ENCODE results near the gene CD300H.

Gene CD300H

GRCh38 chr17:74567397-74567796, at the start of gene CD300H:
Gene CD300H, minus strand, starts transcription at chr17:74567509.
- DNase-seq = no peak

DNA sequence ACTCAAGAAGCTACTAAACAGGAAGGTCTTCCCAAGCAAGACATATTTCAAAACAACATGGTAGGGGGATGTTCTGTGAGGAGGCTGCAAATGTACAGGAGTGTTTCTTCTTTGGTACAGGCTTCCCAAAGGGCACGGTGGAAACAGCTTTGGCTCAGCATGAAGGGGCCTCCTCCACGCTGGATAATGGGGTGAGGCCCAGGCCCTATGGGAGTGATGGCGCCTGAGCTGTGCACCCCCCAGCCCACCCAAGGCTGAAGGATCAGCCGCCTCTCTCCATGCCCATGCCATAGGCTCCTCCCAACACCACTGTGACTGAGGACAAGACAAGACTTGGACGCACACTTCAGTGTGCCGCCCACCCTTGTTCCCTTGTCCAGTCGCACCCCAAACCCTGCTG, 49.4 kb upstream of the CD300H start:
- DNase-seq = no peak

GRCh38 chr17:74612046-74612445, 44.7 kb upstream of the CD300H start:
- no peak for DNase-seq

- no peak for DNase-seq
These were observed 42.8 kb upstream of the CD300H start for GRCh38 chr17:74610108-74610507.

- DNase-seq = no peak
These were observed 41.2 kb upstream of the CD300H start for GRCh38 chr17:74608511-74608910.

DNA sequence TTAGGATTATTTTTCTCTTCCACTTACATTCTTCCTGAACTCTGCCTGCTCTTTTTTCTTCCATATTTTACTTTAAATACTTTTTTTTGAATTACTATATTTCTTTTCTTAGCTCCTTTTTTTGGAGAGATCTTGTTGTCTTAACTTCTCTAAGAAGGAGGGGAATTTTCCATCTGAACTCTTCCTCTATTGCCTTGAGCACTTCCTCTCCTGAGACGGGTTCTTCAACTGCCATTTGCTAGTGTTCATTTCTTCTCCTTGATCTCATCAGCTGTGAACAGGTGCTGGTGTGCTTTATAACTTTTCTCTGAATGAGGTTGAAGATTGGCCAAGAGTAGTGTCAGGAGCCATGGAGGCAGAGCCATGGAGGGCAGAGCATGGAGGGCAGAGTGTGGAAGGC, 39.9 kb upstream of the CD300H start:
- no peak for DNase-seq

DNA sequence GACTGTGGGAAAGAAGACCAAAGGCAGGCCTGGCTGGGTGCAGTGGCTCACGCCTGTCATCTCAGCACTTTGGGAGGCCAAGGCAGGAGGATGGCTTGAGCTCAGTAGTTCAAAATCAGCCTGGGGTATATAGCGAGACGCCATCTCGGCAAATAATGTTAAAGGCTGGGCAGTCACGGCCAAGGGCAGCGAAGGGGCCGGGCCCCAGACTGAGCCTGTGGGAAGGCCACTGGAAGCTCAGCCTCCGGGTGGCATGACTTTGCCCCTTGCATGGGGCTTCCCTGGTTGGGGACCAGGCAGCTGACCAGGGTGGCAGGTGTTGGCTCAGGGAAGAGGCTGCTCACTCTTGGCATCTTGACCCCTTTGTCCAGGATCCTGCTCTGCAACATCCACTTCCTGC, 38.7 kb upstream of the CD300H start:
- DNase-seq = no peak

DNA sequence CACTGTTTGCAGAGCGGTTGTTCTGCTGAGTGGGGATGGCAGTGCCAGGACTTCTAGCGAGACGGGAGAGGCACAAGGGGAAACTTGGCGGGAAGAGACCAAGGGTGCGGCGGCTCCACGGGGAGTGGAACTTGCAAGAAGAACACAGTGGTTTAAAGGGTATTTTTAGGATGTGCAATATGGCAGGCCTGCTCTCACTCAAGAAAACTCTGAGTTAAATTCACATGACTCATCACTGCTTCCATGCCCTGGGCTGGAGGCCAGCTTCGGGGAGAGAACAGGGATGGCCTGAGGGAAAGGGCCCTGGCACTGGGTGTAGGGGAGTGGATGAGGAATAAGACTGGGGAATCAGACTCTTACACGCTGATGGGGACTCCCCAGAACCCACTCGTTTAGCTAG, 38.1 kb upstream of the CD300H start:
- no peak for DNase-seq

GRCh38 chr17:74604761-74605160, 37.5 kb upstream of the CD300H start:
- no peak for DNase-seq

- no peak for DNase-seq
These were observed 36.9 kb upstream of the CD300H start for GRCh38 chr17:74604200-74604599.

- DNase-seq = no peak
These were observed 36.4 kb upstream of the CD300H start for GRCh38 chr17:74603746-74604145.

GRCh38 chr17:74603037-74603635, 35.8 kb upstream of the CD300H start:
- no peak for DNase-seq

GRCh38 chr17:74601944-74602572, 34.7 kb upstream of the CD300H start:
- DNase-seq = no peak

DNA sequence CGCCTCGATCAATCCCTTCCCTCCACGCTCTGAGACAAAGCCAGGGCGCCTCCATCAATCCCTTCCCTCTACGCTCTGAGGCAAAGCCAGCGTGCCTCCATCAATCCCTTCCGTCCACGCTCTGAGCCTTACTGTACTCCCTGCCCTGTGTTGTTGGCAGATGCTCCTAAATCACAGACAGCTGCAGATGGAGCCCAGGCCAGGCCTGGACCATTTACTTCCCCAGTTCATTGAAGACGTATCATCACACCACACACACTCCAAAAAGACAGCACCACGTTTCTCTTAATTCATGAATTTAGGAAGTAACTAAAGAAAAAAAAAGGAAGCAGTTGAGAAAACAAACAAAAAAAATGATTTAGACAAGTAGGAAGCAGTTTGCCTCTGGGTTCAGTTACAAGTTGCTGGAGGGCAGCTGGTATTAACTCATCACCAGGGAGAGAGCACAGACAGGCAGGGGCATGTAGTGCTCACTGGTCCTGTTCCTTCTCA, 32.2 kb upstream of the CD300H start:
- no peak for DNase-seq

GRCh38 chr17:74599023-74599399, 31.7 kb upstream of the CD300H start:
- no peak for DNase-seq

GRCh38 chr17:74598346-74599022, 31.2 kb upstream of the CD300H start:
- DNase-seq = no peak

GRCh38 chr17:74597069-74597790, 29.9 kb upstream of the CD300H start:
- no peak for DNase-seq

DNA sequence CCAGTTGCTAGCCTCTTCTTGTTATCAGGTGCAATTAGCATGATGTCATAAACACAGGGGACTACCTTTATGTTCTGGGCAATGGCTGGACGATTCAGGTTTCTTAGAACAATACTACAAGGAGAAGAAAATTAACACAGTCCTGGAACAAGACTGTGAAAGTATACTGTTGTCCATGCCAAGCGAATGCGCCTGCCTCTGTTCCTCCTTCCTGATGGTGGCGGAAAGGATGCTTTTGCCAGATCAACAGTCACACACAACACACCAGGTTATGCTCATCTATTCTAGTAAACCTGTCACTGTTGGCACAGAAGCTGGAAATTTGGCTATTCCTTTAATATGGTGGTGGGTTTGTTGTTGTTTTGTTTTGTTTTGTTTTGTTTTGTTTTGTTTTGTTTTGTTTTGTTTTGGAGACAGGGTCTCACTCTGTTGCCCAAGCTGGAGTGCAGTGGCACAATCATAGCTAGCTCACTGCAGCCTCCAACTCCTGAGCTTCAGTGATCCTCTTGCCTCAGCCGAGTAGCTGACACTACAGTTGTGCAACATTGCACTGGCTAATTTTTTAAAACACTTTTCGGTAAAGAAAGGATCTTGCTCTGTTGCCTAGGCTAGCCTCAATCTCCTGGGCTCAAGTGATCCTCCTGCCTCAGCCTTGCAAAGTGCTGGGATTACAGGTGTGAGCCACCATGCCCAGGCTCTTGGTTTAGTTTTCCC, 27.9 kb upstream of the CD300H start:
- no peak for DNase-seq

GRCh38 chr17:74592087-74592990, 25.0 kb upstream of the CD300H start, which contains the start of gene CD300LD:
Gene CD300LD, minus strand, starts transcription at chr17:74592283. Its CDS starts 81 bp downstream, at chr17:74592202.
- DNase-seq = no peak

DNA sequence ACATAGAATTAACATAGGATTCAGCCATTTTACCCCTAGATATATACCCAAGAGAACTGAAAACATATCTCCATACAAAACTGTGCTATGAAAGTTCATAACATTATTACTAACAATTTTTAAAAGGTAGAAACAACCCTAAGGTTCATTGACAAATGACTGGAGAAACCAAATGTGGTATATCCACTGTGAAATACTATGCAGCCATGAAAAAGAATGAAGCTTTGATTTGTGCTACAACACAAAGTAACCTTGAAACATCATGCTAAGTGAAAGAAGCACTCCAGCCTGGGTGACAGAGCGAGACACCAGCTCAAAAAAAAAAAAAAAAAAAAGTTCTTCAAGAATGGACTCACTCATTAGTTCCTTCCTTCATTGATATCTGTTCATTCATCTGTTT, 24.2 kb upstream of the CD300H start:
- no peak for DNase-seq

DNA sequence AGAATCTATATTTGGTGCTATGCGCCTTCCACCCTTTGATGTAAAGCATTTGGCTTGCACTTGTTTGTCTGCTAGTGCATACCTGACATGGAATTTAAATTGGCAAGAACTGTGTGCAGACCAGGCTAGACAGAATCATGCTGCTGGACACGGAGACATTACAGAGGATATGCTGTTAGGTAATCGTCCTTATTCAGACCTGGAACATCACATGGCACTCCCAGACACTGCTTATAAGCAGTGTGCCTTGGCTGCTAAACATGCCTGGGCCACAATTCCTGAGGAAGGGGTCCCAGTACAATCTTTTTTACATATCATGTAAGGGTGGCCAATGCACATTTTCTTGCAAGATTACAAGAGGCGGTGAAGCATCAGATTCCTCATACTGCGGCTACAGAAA, 18.4 kb upstream of the CD300H start:
- no peak for DNase-seq

Measured in NCI-H748 treated with DMSO at 0.1 percent for 48 hours (cell line).